PC-3 (cell line): ENCODE data around the gene LRRC10. TPM values are rescaled to one million over a fixed set of nuclear protein-coding genes. Genes with fewer than 3 reads are reported as not detected.

Experiments
- ATAC-seq: fragments of 200-7000 bp; cut with Tn5 transposase; 2 replicates; pipeline ENCODE4 v1.9.1; 2020; ENCODE audit warnings: mild to moderate bottlenecking, moderate library complexity
- BruUV-seq: library from RNA; stranded (reverse); fragments of 400-500 nt; replicated peaks from 2 replicates; lab custom pipeline; 2021; lab: Mats Ljungman, UMichigan
- CTCF ChIA-PET: fragments of 300-600 bp; sonication (Branson Sonifier 250); formaldehyde crosslinking; loops from one replicate; lab custom pipeline; 2022; ENCODE audit warnings: antibody characterized with exemption; lab: Charles Lee
- POLR2A ChIA-PET: fragments of 300-600 bp; sonication (Branson Sonifier 250); formaldehyde crosslinking; loops from one replicate; lab custom pipeline; 2022; ENCODE audit warnings: antibody characterized with exemption; ENCODE audit not compliant: unreplicated experiment; lab: Charles Lee
- DNase-seq: peaks from one replicate; pipeline ENCODE4 v3.0.0-alpha.2; 2015
- H2AFZ ChIP-seq: fragments of 300-600 bp; sonication (generic); 2 replicates; pipeline ENCODE4 v1.6.0; 2016; ENCODE audit warnings: antibody characterized with exemption, low read length
- H3F3A ChIP-seq: fragments of 300-600 bp; sonication (generic); one replicate; pipeline ENCODE4 v1.6.0; 2017; ENCODE audit warnings: antibody characterized with exemption, low read length, control low read depth, mild to moderate bottlenecking; ENCODE audit not compliant: unreplicated experiment
- H3K27ac ChIP-seq: fragments of 300-600 bp; sonication (generic); 2 replicates; pipeline ENCODE4 v1.5.1; 2016; ENCODE audit warnings: mild to moderate bottlenecking, low read length
- H3K27me3 ChIP-seq: fragments of 300-600 bp; sonication (generic); 2 replicates; pipeline ENCODE4 v1.6.1; 2016; ENCODE audit warnings: low read length, mixed read lengths
- H3K36me3 ChIP-seq: fragments of 300-600 bp; sonication (generic); 2 replicates; pipeline ENCODE4 v1.6.1; 2016; ENCODE audit warnings: low read depth, mixed run types, low read length, mixed read lengths
- H3K4me1 ChIP-seq: fragments of 300-600 bp; sonication (generic); 2 replicates; pipeline ENCODE4 v1.5.1; 2016; ENCODE audit warnings: low read length; ENCODE audit not compliant: insufficient read depth
- H3K4me2 ChIP-seq: fragments of 300-600 bp; sonication (generic); 2 replicates; pipeline ENCODE4 v1.6.0; 2016; ENCODE audit warnings: low read length
- H3K4me3 ChIP-seq: fragments of 300-600 bp; sonication (generic); 2 replicates; pipeline ENCODE4 v1.5.1; 2016; ENCODE audit warnings: mild to moderate bottlenecking, low read length, mixed read lengths
- H3K79me2 ChIP-seq: fragments of 300-600 bp; sonication (generic); 2 replicates; pipeline ENCODE4 v1.6.1; 2017; ENCODE audit warnings: low read length, mixed read lengths
- H3K9ac ChIP-seq: fragments of 300-600 bp; sonication (generic); 2 replicates; pipeline ENCODE4 v1.6.0; 2016; ENCODE audit warnings: mild to moderate bottlenecking, low read length
- H3K9me2 ChIP-seq: fragments of 300-600 bp; sonication (generic); replicated peaks from 2 replicates; pipeline ENCODE4 v1.6.1; 2016; ENCODE audit warnings: mixed run types, low read length, mixed read lengths
- H3K9me3 ChIP-seq: fragments of 300-600 bp; sonication (generic); 2 replicates; pipeline ENCODE4 v1.6.1; 2016; ENCODE audit warnings: low read length, mixed read lengths
- H4K20me1 ChIP-seq: fragments of 300-600 bp; sonication (generic); 2 replicates; pipeline ENCODE4 v1.6.1; 2016; ENCODE audit warnings: low read length, mixed read lengths
- CTCF ChIP-seq: fragments of 300-600 bp; sonication (generic); conservative IDR thresholded peaks from 2 replicates; pipeline ENCODE4 v1.5.1; 2017; ENCODE audit warnings: antibody characterized with exemption, low read depth, mild to moderate bottlenecking, low read length
- EZH2 ChIP-seq: fragments of 300-600 bp; sonication (generic); IDR thresholded peaks from one replicate; pipeline ENCODE4 v1.6.1; 2017; ENCODE audit warnings: antibody characterized with exemption, mild to moderate bottlenecking, low read length; ENCODE audit not compliant: unreplicated experiment
- EZH2phosphoT487 ChIP-seq: fragments of 300-600 bp; sonication (generic); IDR thresholded peaks from 2 replicates; pipeline ENCODE4 v1.6.1; 2018; ENCODE audit warnings: mild to moderate bottlenecking, antibody characterized with exemption, low read length, borderline replicate concordance
- intact Hi-C: fragments of 100-400 bp; cut with micrococcal nuclease; formaldehyde crosslinking; loops from 2 replicates; pipeline ENCODE4 v1.9.0; 2023
- total RNA-seq: library from RNA; depleted of rRNA; stranded (reverse); fragments of >200 nt; gene quantifications from 2 replicates; pipeline ENCODE4 v1.2.3, GENCODE V29; 2014

LRRC10 gene
- total RNA-seq, 1 experiment from 2014 or later: not detected

- TF ChIP-seq EZH2 (no peak), CTCF (no peak), EZH2phosphoT487 (no peak)
- no peak overlapping the region for H3K9ac ChIP-seq
- H3K4me1 ChIP-seq: no peaks in the 10 kb centered on the region
- H3K36me3 ChIP-seq: no peaks in the 10 kb centered on the region
- CTCF ChIA-PET: no interaction called here
- ATAC-seq: no peak
- H3K4me2 ChIP-seq: no peak overlapping the region
- no peaks in the 10 kb centered on the region for H3K79me2 ChIP-seq
- H3K4me3 ChIP-seq: no peak overlapping the region
- no peaks in the 10 kb centered on the region for H4K20me1 ChIP-seq
- no peaks in the 10 kb centered on the region for H3K27me3 ChIP-seq
- H3K27ac ChIP-seq: no peak overlapping the region
- DNase-seq: no peak
- H2AFZ ChIP-seq: no peak overlapping the region
- BruUV-seq: no TSS peak
- intact Hi-C loops: no loop called here
- POLR2A ChIA-PET: no interaction called here
- H3F3A ChIP-seq: no peaks in the 10 kb centered on the region
- no peaks in the 10 kb centered on the region for H3K9me3 ChIP-seq
- H3K9me2 ChIP-seq: no peaks in the 10 kb centered on the region
Observed at GRCh38 chr12:69616025-69616424, 5.3 kb upstream of the LRRC10 start.

- no peaks in the 10 kb centered on the region for H3K27me3 ChIP-seq
- H3K4me2 ChIP-seq: no peak overlapping the region
- no peak for DNase-seq
- no peaks in the 10 kb centered on the region for H3K36me3 ChIP-seq
- no peak overlapping the region for H2AFZ ChIP-seq
- no peaks in the 10 kb centered on the region for H3K4me1 ChIP-seq
- intact Hi-C loops: no loop called here
- no peak overlapping the region for H3K27ac ChIP-seq
- ChIA-PET CTCF (no interaction called here), POLR2A (no interaction called here)
- no peaks in the 10 kb centered on the region for H3K79me2 ChIP-seq
- ATAC-seq: no peak
- H3K9ac ChIP-seq: no peak overlapping the region
- no peaks in the 10 kb centered on the region for H3F3A ChIP-seq
- H3K9me2 ChIP-seq: no peaks in the 10 kb centered on the region
- H3K4me3 ChIP-seq: no peak overlapping the region
- TF ChIP-seq EZH2 (no peak), EZH2phosphoT487 (no peak), CTCF (no peak)
- H4K20me1 ChIP-seq: no peaks in the 10 kb centered on the region
- no peaks in the 10 kb centered on the region for H3K9me3 ChIP-seq
- BruUV-seq: no TSS peak
Observed at GRCh38 chr12:69613351-69613750, 2.6 kb upstream of the LRRC10 start.

- BruUV-seq: no TSS peak
- POLR2A ChIA-PET: no interaction called here
- CTCF ChIA-PET: no interaction called here
Observed at GRCh38 chr12:69610126-69610525, 581 bp downstream of the LRRC10 start.

More at GRCh38 chr12:69610126-69610525, 581 bp downstream of the LRRC10 start:
- Histone ChIP-seq H3K4me3 (no peak overlapping the region), H2AFZ (no peak overlapping the region), H3F3A (no peaks in the 10 kb centered on the region), H3K4me1 (no peaks in the 10 kb centered on the region), H3K9me3 (no peaks in the 10 kb centered on the region), H3K4me2 (no peak overlapping the region), H3K79me2 (no peaks in the 10 kb centered on the region), H3K9ac (no peak overlapping the region), H3K27ac (no peak overlapping the region), H3K9me2 (no peaks in the 10 kb centered on the region), H3K36me3 (no peaks in the 10 kb centered on the region), H3K27me3 (no peaks in the 10 kb centered on the region), H4K20me1 (no peaks in the 10 kb centered on the region)
- no peak for ATAC-seq
- TF ChIP-seq CTCF: no peak
- TF ChIP-seq EZH2: no peak
- TF ChIP-seq EZH2phosphoT487: no peak
- intact Hi-C loops: no loop called here
- no peak for DNase-seq
